ENCODE measurements around the gene HECTD4. TPM values are rescaled to one million over a fixed set of nuclear protein-coding genes. Genes with fewer than 3 reads are reported as not detected.
"Not testable (repeated sequence)": the region's sequence is repeated elsewhere in the genome, so short reads cannot be mapped to it uniquely, and the experiment has no call there.

The HECTD4 gene
- polyA plus RNA-seq, 5 donors: 52.1 to 67.3 (median 65.4) TPM

DNA sequence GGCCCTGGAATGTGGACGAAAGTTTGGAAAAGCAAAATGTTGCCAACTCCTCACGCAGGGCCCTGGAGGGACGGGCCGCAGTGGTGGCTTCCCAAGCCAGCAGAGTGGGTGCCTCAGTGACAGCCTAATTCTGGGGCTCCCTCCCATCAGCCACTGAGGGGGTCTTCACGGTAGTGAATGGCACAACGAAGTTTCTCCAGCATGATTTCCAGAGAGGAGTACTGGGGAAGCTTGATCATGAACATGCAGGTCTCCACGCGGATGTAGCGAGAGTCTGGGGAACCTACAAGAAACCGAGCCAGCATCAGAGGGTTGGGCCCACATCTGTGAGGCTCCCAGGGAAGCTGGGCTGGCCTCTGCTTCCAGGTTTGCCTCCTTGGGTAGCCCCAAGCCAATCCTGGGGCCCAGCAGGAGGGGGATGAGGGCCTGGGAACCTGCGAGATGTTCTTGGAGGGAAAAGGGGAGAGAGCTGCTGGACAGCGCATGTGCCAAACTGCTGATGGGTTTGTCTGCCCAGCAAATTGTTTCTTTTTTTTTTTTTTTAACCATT is 219.9 kb downstream of the HECTD4 start:
- no peak for DNase-seq

GRCh38 chr12:112161711-112162110 is 220.5 kb downstream of the HECTD4 start:
- DNase-seq: no peak

DNA sequence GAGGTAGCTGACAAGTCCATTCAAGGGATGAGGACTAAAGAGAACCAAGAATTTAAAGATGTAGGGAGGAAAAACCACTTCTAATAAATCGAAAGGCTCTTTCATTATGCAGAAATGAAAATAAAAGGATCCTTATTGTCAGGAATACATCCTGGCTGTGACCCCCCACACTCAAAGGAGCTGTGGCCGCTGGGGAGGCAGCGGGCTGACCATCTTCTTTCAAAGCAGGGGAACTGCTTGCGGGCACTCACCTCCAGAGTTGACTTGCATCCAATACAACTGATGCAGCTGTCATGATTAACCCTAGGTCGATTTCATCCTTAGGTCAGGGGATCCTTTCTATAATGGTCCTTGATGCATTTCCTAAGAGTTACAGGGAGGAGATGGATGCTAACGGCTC is 221.6 kb downstream of the HECTD4 start:
- no peak for DNase-seq

GRCh38 chr12:112159146-112159541 is 223.1 kb downstream of the HECTD4 start:
- no peak for DNase-seq

- DNase-seq: not testable (repeated sequence)
Observed at GRCh38 chr12:112158461-112159145, 223.6 kb downstream of the HECTD4 start.

DNA sequence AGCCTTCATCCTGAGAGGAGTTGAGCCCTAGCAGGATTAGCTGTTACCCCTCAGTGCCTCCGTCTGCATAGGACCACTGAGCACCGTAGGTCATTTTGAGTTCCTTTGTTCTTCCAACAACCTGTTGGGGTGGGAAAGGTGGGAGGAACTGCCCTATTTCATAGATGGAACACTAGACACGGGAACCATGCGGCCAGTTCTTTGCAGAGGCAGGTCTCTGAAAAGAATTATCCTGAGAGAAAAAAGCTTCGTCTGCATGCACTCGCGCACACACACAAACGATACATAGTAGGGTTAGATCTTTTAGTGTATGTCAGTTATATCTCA is 228.4 kb downstream of the HECTD4 start:
- DNase-seq: no peak

GRCh38 chr12:112153181-112153892 is 228.9 kb downstream of the HECTD4 start:
- DNase-seq: no peak

DNA sequence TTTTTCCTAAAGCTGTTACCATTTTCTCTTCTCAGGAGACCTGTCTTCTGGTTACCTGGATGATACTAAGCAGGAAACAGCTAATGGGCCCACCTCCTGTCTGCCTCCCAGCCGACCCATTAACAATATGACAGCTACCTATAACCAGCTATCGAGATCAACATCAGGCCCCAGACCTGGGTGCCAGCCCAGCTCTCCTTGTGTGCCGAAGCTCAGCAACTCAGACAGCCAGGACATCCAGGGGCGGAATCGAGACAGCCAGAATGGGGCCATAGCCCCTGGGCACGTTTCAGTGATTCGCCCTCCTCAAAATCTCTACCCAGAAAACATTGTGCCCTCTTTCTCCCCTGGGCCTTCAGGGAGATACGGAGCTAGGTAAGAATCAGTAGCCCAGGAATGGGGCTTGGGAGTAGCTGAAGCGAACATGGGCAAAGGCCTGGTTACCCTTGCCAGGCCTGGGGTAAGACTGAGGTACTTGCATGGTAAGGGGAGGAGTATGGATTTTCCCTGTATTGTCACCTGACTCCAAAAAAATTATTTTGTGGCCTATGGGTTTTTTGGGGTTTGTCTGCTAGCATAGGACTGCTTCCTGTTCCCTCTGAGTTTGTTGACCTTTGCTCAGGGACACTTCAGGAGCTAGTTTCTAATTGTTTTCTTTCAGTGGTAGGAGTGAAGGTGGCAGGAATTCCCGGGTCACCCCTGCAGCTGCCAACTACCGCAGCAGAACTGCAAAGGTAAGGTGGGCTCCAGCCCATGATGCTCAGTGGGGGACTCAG is 230.3 kb downstream of the HECTD4 start:
- no peak for DNase-seq

GRCh38 chr12:112149596-112149995 is 232.6 kb downstream of the HECTD4 start:
- DNase-seq: peak in 1 of 2 donors; percentile 23

- DNase-seq: no peak
Observed at GRCh38 chr12:112148031-112148513, 234.2 kb downstream of the HECTD4 start.

DNA sequence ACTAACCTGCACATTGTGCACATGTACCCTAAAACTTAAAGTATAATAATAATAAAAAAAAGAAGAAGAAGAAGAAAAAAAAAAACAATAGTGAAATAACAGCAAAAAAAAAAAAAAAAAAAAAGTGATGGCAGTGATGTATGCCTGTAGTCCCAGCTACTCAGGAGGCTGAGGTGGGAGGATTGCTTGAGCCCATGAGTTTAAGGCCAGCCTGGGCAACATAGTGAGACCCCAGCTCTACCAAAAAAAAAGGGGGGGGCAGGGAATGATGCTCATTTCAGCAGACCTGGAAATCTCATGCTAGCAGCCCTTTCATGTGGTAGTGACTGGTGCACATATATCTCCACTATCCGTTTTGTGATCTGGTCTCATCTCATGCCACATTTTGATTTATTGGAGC is 236.1 kb downstream of the HECTD4 start:
- DNase-seq: no peak

DNA sequence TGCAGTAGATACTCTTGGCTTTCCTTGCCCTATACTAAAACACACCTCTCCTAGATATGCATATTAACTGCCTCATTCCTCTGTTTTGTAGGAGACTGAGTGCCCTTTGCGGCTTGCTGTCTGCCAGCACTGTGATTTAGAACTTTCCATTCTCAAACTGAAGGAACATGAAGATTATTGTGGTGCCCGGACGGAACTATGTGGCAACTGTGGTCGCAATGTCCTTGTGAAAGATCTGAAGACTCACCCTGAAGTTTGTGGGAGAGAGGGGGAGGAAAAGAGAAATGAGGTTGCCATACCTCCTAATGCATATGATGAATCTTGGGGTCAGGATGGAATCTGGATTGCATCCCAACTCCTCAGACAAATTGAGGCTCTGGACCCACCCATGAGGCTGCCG is 241.5 kb downstream of the HECTD4 start:
- DNase-seq: no peak

DNA sequence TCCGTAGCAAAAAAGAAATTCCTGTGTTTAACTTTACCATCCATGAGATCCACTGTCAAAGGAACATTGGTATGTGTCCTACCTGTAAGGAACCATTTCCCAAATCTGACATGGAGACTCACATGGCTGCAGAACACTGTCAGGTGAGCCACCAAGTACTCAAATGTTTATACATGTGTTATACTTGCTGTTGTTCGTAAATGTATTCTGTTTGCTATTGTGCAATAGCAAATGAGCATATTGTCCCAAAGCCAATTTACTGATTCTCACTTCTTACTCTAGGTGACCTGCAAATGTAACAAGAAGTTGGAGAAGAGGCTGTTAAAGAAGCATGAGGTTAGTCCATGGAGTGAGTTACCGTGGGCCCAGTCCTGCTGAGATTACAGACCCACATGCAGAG is 247.5 kb downstream of the HECTD4 start:
- DNase-seq: no peak

DNA sequence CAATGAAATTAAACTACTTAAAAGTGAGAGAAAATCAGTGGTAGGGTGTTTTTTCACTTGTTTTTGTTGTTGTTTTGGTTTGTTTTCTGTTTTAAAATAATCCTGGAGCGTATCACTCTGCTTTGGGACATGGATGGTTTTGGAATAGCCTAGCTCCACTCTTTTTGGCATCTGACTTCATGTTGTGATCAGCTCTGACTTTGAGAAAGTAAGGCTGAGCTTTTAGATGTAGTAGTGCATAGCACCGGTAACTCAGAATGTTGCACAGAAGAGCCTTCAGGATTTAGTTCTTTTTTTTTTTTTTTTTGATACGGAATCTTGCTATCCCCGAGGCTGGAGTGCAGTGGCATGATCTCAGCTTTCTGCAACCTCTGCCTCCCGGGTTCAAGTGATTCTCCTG is 248.8 kb downstream of the HECTD4 start:
- no peak for DNase-seq

GRCh38 chr12:112131686-112132085 is 250.5 kb downstream of the HECTD4 start:
- DNase-seq: no peak

GRCh38 chr12:112130441-112130998 is 251.7 kb downstream of the HECTD4 start:
- DNase-seq: no peak

GRCh38 chr12:112126911-112127310 is 255.3 kb downstream of the HECTD4 start:
- DNase-seq: no peak

GRCh38 chr12:112126000-112126438 is 256.2 kb downstream of the HECTD4 start:
- no peak for DNase-seq

DNA sequence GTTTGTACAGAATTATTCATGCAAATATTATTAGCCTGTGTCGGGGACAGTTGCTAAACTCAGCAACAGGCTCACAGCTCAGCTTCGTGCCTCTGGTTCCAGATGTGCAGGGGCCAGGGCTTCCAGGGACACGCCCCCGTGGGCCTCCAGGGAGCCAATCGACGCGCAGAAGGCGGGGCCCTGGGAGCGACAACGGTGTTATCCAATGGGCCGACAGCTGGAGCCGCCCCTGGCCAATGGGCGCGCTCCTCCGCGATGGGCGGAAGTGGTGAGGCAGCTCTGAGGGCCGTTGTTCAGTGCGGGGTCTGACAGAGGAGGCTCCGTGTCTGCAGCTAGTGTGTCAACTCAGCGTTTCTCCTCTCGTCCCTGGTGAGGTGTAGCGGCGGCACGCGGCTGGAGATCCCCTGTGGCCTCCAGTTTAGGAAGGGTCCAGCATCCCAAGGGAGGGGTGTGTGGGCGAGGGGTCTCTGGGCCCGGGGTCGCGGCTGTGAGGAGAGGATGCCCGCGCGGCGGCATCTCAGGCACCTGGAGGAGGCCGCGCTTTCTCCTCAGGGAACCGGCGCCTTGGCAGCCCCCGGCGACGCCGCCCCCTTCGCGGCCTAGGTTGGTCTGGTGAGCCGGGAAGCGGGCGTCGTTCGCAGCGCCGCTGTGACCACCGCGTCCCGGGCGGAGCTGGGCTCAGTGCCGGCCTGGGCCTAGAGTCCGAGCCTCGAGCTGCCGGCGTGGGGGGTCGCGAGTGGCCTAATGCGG is 256.8 kb downstream of the HECTD4 start, which contains the start of gene TRAFD1:
TRAFD1 (plus strand) TSS at position 311 of the 750 bp plus-strand sequence. CDS start 4,963 bp downstream, outside the sequence.
- DNase-seq: peak; percentile 96 to 98

DNA sequence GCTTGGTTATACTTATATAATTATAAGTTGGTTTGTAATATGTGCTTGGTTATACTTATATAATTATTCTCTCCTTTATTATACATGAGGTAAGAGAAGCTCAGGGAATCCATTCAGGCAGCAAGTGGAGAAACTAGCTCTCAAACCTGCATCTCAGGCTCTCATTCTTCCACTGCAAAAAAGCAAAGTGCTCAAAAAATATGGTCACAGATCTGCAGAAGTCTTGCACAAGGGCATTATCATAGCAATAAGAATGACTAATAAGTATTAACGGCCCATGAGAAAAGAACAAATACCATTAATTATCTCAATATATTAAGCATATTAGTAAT is 257.3 kb downstream of the HECTD4 start:
- DNase-seq: no peak
